ENCODE results near the gene SIK3.

Gene SIK3

GRCh38 chr11:116927163-116927974, 170.9 kb downstream of the SIK3 start:
- no peak for DNase-seq (ENCODE audit: extremely low read depth, low read depth)
- peak; percentile 9; the same call in 1 of the 2 replicates for TF ChIP-seq CTCF (IDR thresholded peaks at IDR 0.05; ENCODE audit: low read depth, low read length)

- TF ChIP-seq CTCF (IDR thresholded peaks at IDR 0.05; ENCODE audit: low read depth, low read length): no peak
- no peak for DNase-seq (ENCODE audit: extremely low read depth, low read depth)
These were observed 173.2 kb downstream of the SIK3 start for GRCh38 chr11:116925050-116925449.

- no peak for DNase-seq (ENCODE audit: extremely low read depth, low read depth)
- TF ChIP-seq CTCF (IDR thresholded peaks at IDR 0.05; ENCODE audit: low read depth, low read length): no peak
These were observed 179.1 kb downstream of the SIK3 start for GRCh38 chr11:116918925-116919655.

GRCh38 chr11:116917632-116918031, 180.6 kb downstream of the SIK3 start:
- no peak for TF ChIP-seq CTCF (IDR thresholded peaks at IDR 0.05; ENCODE audit: low read depth, low read length)
- DNase-seq (ENCODE audit: extremely low read depth, low read depth): no peak

GRCh38 chr11:116916886-116917285, 181.3 kb downstream of the SIK3 start:
- no peak for TF ChIP-seq CTCF (IDR thresholded peaks at IDR 0.05; ENCODE audit: low read depth, low read length)

GRCh38 chr11:116916052-116916451, 182.2 kb downstream of the SIK3 start:
- DNase-seq (ENCODE audit: extremely low read depth, low read depth): no peak
- no peak for TF ChIP-seq CTCF (IDR thresholded peaks at IDR 0.05; ENCODE audit: low read depth, low read length)

More at GRCh38 chr11:116916886-116917285, 181.3 kb downstream of the SIK3 start:
- DNase-seq (ENCODE audit: extremely low read depth, low read depth): no peak

GRCh38 chr11:116913000-116913399, 185.2 kb downstream of the SIK3 start:
- no peak for TF ChIP-seq CTCF (IDR thresholded peaks at IDR 0.05; ENCODE audit: low read depth, low read length)
- peak; percentile 39 for DNase-seq (ENCODE audit: extremely low read depth, low read depth)

All from AG09319 (cell line).